SK-N-SH treated with all-trans-retinoic acid at 6 μM for 48 hours (cell line): ENCODE data around the gene POMGNT2.

ENCODE experiments used
- ATAC-seq: fragments of 200-7000 bp; cut with Tn5 transposase; 3 replicates; pipeline ENCODE4 v1.9.1; 2020; ENCODE audit warnings: mild to moderate bottlenecking, moderate library complexity
- ARNTL ChIP-seq: fragments of 450-650 bp; formaldehyde crosslinking; IDR thresholded peaks from 2 replicates; pipeline ENCODE4 v1.5.0; 2020; ENCODE audit warnings: low read depth, mild to moderate bottlenecking, moderate library complexity, borderline replicate concordance
- BACH2 ChIP-seq: fragments of 250-450 bp; sonication (Bioruptor Pico); IDR thresholded peaks from 2 replicates; pipeline ENCODE4 v1.9.0; 2021; ENCODE audit warnings: mild to moderate bottlenecking, borderline replicate concordance
- CSDC2 ChIP-seq: fragments of 250-450 bp; sonication (Bioruptor Pico); IDR thresholded peaks from 2 replicates; pipeline ENCODE4 v1.5.0; 2020; ENCODE audit warnings: mild to moderate bottlenecking, moderate library complexity
- GLIS3 ChIP-seq: fragments of 250-450 bp; sonication (Bioruptor Pico); IDR thresholded peaks from 2 replicates; pipeline ENCODE4 v1.5.0; 2020; ENCODE audit warnings: mild to moderate bottlenecking, moderate library complexity
- ISL1 ChIP-seq: fragments of 250-450 bp; sonication (Bioruptor Pico); IDR thresholded peaks from 2 replicates; pipeline ENCODE4 v2.1.2; 2022; ENCODE audit warnings: mild to moderate bottlenecking, moderate library complexity
- OSR1 ChIP-seq: fragments of 250-450 bp; sonication (Bioruptor Pico); IDR thresholded peaks from 2 replicates; pipeline ENCODE4 v1.8.0; 2022; ENCODE audit warnings: moderate library complexity, mild to moderate bottlenecking, inconsistent platforms
- RARB ChIP-seq: fragments of 250-450 bp; sonication (Bioruptor Pico); IDR thresholded peaks from 2 replicates; pipeline ENCODE4 v1.8.0; 2021; ENCODE audit warnings: mild to moderate bottlenecking, moderate library complexity
- SNAI2 ChIP-seq: fragments of 250-450 bp; sonication (Bioruptor Pico); IDR thresholded peaks from 2 replicates; pipeline ENCODE4 v1.5.0; 2020; ENCODE audit warnings: mild to moderate bottlenecking, moderate library complexity
- TCF4 ChIP-seq: fragments of 250-450 bp; sonication (Bioruptor Pico); IDR thresholded peaks from 2 replicates; pipeline ENCODE4 v1.8.0; 2021; ENCODE audit warnings: mild to moderate bottlenecking, moderate library complexity, borderline replicate concordance
- TOX ChIP-seq: fragments of 250-450 bp; sonication (Bioruptor Pico); IDR thresholded peaks from 2 replicates; pipeline ENCODE4 v1.8.0; 2021; ENCODE audit warnings: mild to moderate bottlenecking, moderate library complexity, borderline replicate concordance
- ZC3H10 ChIP-seq: fragments of 250-450 bp; sonication (Bioruptor Pico); IDR thresholded peaks from 2 replicates; pipeline ENCODE4 v1.5.1; 2021; ENCODE audit warnings: mild to moderate bottlenecking, moderate library complexity
- ZFP3 ChIP-seq: fragments of 250-450 bp; sonication (Bioruptor Pico); IDR thresholded peaks from 2 replicates; pipeline ENCODE4 v1.5.0; 2020; ENCODE audit warnings: mild to moderate bottlenecking, moderate library complexity
- ZFP30 ChIP-seq: fragments of 450-650 bp; formaldehyde crosslinking; IDR thresholded peaks from 2 replicates; pipeline ENCODE4 v1.5.0; 2022; ENCODE audit warnings: mild to moderate bottlenecking, moderate library complexity
- ZNF70 ChIP-seq: fragments of 450-650 bp; formaldehyde crosslinking; IDR thresholded peaks from 2 replicates; pipeline ENCODE4 v1.5.0; 2020; ENCODE audit warnings: mild to moderate bottlenecking, moderate library complexity
- ZNF8 ChIP-seq: fragments of 450-650 bp; formaldehyde crosslinking; IDR thresholded peaks from 2 replicates; pipeline ENCODE4 v1.5.0; 2020; ENCODE audit warnings: mild to moderate bottlenecking, moderate library complexity
- TF ChIP-seq, protein P1 (sequence below): fragments of 250-450 bp; sonication (Bioruptor Pico); IDR thresholded peaks from 2 replicates; pipeline ENCODE4 v1.5.1; 2021; ENCODE audit warnings: mild to moderate bottlenecking, moderate library complexity
- TF ChIP-seq, protein P2 (sequence below): fragments of 250-450 bp; sonication (Bioruptor Pico); IDR thresholded peaks from 2 replicates; pipeline ENCODE4 v1.8.0; 2020; ENCODE audit warnings: mild to moderate bottlenecking, moderate library complexity, borderline replicate concordance
- TF ChIP-seq, protein P3 (sequence below): fragments of 250-450 bp; sonication (Bioruptor Pico); IDR thresholded peaks from 2 replicates; pipeline ENCODE4 v1.8.0; 2021; ENCODE audit warnings: low read depth, mild to moderate bottlenecking, moderate library complexity, borderline replicate concordance
- TF ChIP-seq, protein P4 (sequence below): fragments of 250-450 bp; sonication (Bioruptor Pico); IDR thresholded peaks from 2 replicates; pipeline ENCODE4 v1.5.1; 2020; ENCODE audit warnings: low read depth, mild to moderate bottlenecking, moderate library complexity

The POMGNT2 gene

DNA sequence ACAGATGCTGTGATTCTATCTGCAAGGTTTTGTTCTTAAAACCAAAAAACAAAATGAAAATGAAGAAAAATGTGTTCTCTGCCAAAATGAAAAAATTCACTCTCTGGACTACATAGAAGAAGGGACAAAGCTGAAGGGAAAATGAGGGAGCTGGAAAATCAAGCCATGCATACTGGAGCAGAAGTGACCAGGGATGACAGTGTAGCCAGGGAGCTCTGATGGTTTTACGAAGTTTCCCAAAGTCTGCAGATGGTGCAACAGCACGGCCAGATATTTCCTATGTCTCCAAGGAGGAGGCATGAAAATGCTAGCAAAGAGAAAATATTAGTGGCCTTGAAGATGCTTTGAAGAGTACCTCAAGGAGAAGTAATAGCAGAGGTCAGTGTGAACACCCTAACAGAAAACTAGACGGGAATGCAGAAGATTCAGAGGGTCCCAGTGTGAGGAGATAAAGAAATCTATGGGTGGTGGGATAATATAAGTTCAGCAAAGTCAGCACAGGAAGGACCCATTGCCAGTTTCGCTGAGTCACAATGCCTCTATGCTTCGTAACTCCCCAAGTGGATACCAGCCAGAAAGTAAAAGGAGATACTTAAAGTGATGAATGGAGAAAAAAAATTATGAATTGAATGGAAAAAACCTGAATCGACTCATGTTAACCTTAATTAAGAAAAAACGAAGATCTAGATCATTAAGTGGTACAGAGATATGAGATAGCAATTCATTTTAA, 39.0 kb upstream of the POMGNT2 start:
- no peak for TF ChIP-seq ARNTL (CRISPR knock-in tag)
- TF ChIP-seq BACH2 (CRISPR knock-in tag), result no peak
- no peak for TF ChIP-seq CSDC2 (CRISPR knock-in tag)
- TF ChIP-seq ZFP30 (CRISPR knock-in tag), result no peak
- no peak for TF ChIP-seq TCF4 (CRISPR knock-in tag)
- TF ChIP-seq ZNF8 (CRISPR knock-in tag), result no peak
- no peak for TF ChIP-seq RARB (CRISPR knock-in tag)
- TF ChIP-seq, protein P1, sequence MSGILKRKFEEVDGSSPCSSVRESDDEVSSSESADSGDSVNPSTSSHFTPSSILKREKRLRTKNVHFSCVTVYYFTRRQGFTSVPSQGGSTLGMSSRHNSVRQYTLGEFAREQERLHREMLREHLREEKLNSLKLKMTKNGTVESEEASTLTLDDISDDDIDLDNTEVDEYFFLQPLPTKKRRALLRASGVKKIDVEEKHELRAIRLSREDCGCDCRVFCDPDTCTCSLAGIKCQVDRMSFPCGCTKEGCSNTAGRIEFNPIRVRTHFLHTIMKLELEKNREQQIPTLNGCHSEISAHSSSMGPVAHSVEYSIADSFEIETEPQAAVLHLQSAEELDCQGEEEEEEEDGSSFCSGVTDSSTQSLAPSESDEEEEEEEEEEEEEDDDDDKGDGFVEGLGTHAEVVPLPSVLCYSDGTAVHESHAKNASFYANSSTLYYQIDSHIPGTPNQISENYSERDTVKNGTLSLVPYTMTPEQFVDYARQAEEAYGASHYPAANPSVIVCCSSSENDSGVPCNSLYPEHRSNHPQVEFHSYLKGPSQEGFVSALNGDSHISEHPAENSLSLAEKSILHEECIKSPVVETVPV, result no peak
- TF ChIP-seq OSR1 (CRISPR knock-in tag), result no peak
- TF ChIP-seq, protein P2, sequence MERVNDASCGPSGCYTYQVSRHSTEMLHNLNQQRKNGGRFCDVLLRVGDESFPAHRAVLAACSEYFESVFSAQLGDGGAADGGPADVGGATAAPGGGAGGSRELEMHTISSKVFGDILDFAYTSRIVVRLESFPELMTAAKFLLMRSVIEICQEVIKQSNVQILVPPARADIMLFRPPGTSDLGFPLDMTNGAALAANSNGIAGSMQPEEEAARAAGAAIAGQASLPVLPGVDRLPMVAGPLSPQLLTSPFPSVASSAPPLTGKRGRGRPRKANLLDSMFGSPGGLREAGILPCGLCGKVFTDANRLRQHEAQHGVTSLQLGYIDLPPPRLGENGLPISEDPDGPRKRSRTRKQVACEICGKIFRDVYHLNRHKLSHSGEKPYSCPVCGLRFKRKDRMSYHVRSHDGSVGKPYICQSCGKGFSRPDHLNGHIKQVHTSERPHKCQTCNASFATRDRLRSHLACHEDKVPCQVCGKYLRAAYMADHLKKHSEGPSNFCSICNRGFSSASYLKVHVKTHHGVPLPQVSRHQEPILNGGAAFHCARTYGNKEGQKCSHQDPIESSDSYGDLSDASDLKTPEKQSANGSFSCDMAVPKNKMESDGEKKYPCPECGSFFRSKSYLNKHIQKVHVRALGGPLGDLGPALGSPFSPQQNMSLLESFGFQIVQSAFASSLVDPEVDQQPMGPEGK, result no peak
- no peak for TF ChIP-seq ISL1
- TF ChIP-seq ZC3H10, result no peak
- TF ChIP-seq, protein P3, sequence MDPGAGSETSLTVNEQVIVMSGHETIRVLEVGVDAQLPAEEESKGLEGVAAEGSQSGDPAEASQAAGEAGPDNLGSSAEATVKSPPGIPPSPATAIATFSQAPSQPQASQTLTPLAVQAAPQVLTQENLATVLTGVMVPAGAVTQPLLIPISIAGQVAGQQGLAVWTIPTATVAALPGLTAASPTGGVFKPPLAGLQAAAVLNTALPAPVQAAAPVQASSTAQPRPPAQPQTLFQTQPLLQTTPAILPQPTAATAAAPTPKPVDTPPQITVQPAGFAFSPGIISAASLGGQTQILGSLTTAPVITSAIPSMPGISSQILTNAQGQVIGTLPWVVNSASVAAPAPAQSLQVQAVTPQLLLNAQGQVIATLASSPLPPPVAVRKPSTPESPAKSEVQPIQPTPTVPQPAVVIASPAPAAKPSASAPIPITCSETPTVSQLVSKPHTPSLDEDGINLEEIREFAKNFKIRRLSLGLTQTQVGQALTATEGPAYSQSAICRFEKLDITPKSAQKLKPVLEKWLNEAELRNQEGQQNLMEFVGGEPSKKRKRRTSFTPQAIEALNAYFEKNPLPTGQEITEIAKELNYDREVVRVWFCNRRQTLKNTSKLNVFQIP (CRISPR knock-in tag), result no peak
- no peak for TF ChIP-seq GLIS3 (CRISPR knock-in tag)
- no peak for TF ChIP-seq TOX (CRISPR knock-in tag)
- TF ChIP-seq ZFP3 (CRISPR knock-in tag), result no peak
- ATAC-seq, result peak; percentile 58; the same call in 2 of the 3 replicates

DNA sequence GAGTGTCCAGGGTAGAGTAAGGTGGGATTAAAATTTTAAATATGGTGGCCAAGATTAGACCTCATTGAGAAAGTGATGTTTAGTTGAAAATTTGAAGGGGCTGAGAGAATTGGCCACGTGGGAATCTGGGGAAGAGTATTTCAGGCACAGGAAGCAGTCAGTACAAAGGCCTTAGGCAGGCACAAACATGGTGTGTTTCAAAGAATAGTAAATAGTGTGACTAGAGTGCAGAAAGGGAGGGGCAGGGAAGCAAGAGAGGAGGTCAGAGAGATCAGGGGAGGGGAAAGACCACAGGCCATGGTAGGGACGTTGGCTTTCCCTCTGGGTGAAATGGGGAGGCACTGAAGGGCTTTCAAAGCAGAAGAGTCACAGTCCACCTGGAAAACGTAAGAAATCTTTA, 36.6 kb upstream of the POMGNT2 start:
- ATAC-seq, result no peak
- TF ChIP-seq, protein P4, sequence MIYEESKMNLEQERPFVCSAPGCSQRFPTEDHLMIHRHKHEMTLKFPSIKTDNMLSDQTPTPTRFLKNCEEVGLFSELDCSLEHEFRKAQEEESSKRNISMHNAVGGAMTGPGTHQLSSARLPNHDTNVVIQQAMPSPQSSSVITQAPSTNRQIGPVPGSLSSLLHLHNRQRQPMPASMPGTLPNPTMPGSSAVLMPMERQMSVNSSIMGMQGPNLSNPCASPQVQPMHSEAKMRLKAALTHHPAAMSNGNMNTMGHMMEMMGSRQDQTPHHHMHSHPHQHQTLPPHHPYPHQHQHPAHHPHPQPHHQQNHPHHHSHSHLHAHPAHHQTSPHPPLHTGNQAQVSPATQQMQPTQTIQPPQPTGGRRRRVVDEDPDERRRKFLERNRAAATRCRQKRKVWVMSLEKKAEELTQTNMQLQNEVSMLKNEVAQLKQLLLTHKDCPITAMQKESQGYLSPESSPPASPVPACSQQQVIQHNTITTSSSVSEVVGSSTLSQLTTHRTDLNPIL, result no peak
- no peak for TF ChIP-seq ZNF8 (CRISPR knock-in tag)
- TF ChIP-seq ZC3H10, result no peak
- TF ChIP-seq CSDC2 (CRISPR knock-in tag), result no peak
- no peak for TF ChIP-seq ZFP3 (CRISPR knock-in tag)
- TF ChIP-seq ARNTL (CRISPR knock-in tag), result no peak
- TF ChIP-seq GLIS3 (CRISPR knock-in tag), result no peak
- TF ChIP-seq TCF4 (CRISPR knock-in tag), result no peak
- TF ChIP-seq, protein P1, result no peak
- TF ChIP-seq SNAI2 (CRISPR knock-in tag), result no peak

DNA sequence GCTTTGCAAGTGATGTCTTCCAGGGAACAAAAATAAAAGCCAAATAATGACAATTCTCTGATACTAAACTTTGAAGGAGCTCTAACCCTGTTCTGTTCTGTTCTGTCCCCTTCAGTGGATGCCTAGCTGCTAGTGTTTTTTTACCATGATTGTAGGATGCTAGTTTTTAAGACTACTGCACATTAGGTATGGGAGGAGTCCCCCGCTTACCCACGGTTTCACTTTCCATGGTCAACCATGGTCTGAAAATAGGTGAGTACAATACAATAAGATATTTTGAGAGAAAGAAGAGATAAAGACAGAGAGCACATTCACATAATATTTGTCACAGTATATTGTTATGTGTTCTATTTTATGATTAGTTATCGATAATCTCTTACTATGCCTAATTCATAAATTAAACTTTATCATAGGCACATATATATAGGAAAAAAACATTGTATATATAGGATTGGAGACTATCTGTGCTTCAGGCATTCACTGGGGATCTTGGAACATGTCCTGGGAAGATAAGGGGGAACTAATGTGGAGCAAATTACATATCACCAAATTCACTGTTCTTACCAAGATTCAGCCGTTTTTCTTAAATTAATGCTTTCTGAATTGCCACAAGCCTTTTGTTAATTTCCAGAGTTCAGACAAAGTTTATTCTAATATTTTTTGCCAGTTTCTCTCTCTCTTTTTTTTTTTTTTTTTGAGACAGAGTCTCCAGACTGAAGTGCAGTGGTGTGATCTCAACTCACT, 32.8 kb upstream of the POMGNT2 start:
- TF ChIP-seq ZNF70 (CRISPR knock-in tag), result no peak
- TF ChIP-seq ARNTL (CRISPR knock-in tag), result no peak
- TF ChIP-seq OSR1 (CRISPR knock-in tag), result no peak
- no peak for TF ChIP-seq ZNF8 (CRISPR knock-in tag)
- no peak for ATAC-seq
